Mesenchymal stem cell (in vitro differentiated cells and primary cell): ENCODE data around the gene ARHGEF1. TPM values are rescaled to one million over a fixed set of nuclear protein-coding genes. Genes with fewer than 3 reads are reported as not detected.

ENCODE experiments used
- DNase-seq: peaks from one replicate; pipeline ENCODE4 v3.0.0-alpha.2; 2013
- H2AFZ ChIP-seq: one replicate; pipeline ENCODE4 v1.6.1; 2013; ENCODE audit warnings: low read depth, mild to moderate bottlenecking, control low read depth, inconsistent platforms, low read length, moderate library complexity
- H2AK5ac ChIP-seq: 2 replicates; pipeline ENCODE4 v1.6.1; 2013; ENCODE audit warnings: low read length, moderate library complexity, mild to moderate bottlenecking, inconsistent platforms; ENCODE audit not compliant: severe bottlenecking
- H2BK120ac ChIP-seq: one replicate; pipeline ENCODE4 v1.6.1; 2013; ENCODE audit warnings: low read depth, mild to moderate bottlenecking, inconsistent platforms, low read length, moderate library complexity
- H2BK12ac ChIP-seq, 2 experiments: one replicate each; pipeline ENCODE4 v1.6.1; 2013; ENCODE audit warnings: inconsistent platforms in 2 of 2, low read length in 2 of 2, mild to moderate bottlenecking in 2 of 2, moderate library complexity in 2 of 2, control low read depth in 1 of 2
- H2BK15ac ChIP-seq: one replicate; pipeline ENCODE4 v1.6.1; 2013; ENCODE audit warnings: mild to moderate bottlenecking, low read depth, inconsistent platforms; ENCODE audit not compliant: poor library complexity, severe bottlenecking
- H2BK5ac ChIP-seq: 2 replicates; pipeline ENCODE4 v1.6.1; 2013; ENCODE audit warnings: low read depth, mild to moderate bottlenecking, low read length, control low read depth, inconsistent platforms; ENCODE audit not compliant: poor library complexity, severe bottlenecking
- H3K14ac ChIP-seq, 2 experiments: one replicate each; pipeline ENCODE4 v1.6.1; 2013; ENCODE audit warnings: inconsistent platforms in 2 of 2, low read length in 2 of 2, control low read depth in 1 of 2, mild to moderate bottlenecking in 1 of 2, moderate library complexity in 1 of 2
- H3K18ac ChIP-seq, 2 experiments: one replicate each; pipeline ENCODE4 v1.6.1; 2013; ENCODE audit warnings: inconsistent platforms in 2 of 2, low read length in 2 of 2, control low read depth in 1 of 2, low read depth in 1 of 2, mild to moderate bottlenecking in 1 of 2
- H3K23ac ChIP-seq, 2 experiments: one replicate each; pipeline ENCODE4 v1.6.1; 2013; ENCODE audit warnings: inconsistent platforms in 2 of 2, low read length in 2 of 2, mild to moderate bottlenecking in 2 of 2, moderate library complexity in 2 of 2, control low read depth in 1 of 2
- H3K27ac ChIP-seq: 2 replicates; pipeline ENCODE4 v1.5.1; 2013; ENCODE audit warnings: mild to moderate bottlenecking, moderate library complexity, low read length, control low read depth, inconsistent platforms; ENCODE audit not compliant: poor library complexity, severe bottlenecking
- H3K27me3 ChIP-seq, 2 experiments: 2 replicates each; pipeline versions ENCODE4 v1.6.1 to v1.7.0; 2013; ENCODE audit warnings: low read length in 2 of 2, mild to moderate bottlenecking in 2 of 2, moderate library complexity in 2 of 2, control low read depth in 1 of 2, inconsistent platforms in 1 of 2; ENCODE audit not compliant: control insufficient read depth in 1 of 2, insufficient read depth in 1 of 2
- H3K36me3 ChIP-seq, 2 experiments: 2 replicates each; pipeline versions ENCODE4 v1.6.1 to v1.7.0; 2013; ENCODE audit warnings: low read length in 2 of 2, control low read depth in 1 of 2, inconsistent platforms in 1 of 2, low read depth in 1 of 2, mild to moderate bottlenecking in 1 of 2; ENCODE audit not compliant: insufficient read depth in 2 of 2, control insufficient read depth in 1 of 2
- H3K4ac ChIP-seq, 2 experiments: one replicate each; pipeline ENCODE4 v1.6.1; 2013; ENCODE audit warnings: inconsistent platforms in 2 of 2, low read length in 2 of 2, mild to moderate bottlenecking in 2 of 2, moderate library complexity in 2 of 2, control low read depth in 1 of 2, low read depth in 1 of 2
- H3K4me1 ChIP-seq: 2 replicates; pipeline ENCODE4 v1.6.1; 2013; ENCODE audit warnings: low read depth, low read length, control low read depth; ENCODE audit not compliant: control insufficient read depth, insufficient read depth
- H3K4me2 ChIP-seq: 2 replicates; pipeline ENCODE4 v1.6.1; 2013; ENCODE audit warnings: low read length, mild to moderate bottlenecking, inconsistent platforms; ENCODE audit not compliant: poor library complexity, severe bottlenecking
- H3K4me3 ChIP-seq, 2 experiments: 2 replicates each; pipeline versions ENCODE4 v1.5.1 to v1.7.0; 2013; ENCODE audit warnings: low read length in 2 of 2, mild to moderate bottlenecking in 2 of 2, control low read depth in 1 of 2, low read depth in 1 of 2; ENCODE audit not compliant: insufficient read depth in 1 of 2
- H3K79me1 ChIP-seq: replicated peaks from 2 replicates; pipeline ENCODE4 v1.6.1; 2013; ENCODE audit warnings: mild to moderate bottlenecking, control low read depth, low read length, inconsistent platforms; ENCODE audit not compliant: poor library complexity, severe bottlenecking
- H3K9ac ChIP-seq: 2 replicates; pipeline ENCODE4 v1.7.0; 2013; ENCODE audit warnings: mild to moderate bottlenecking, low read length, moderate library complexity
- H3K9me3 ChIP-seq: 2 replicates; pipeline ENCODE4 v1.7.0; 2013; ENCODE audit warnings: mild to moderate bottlenecking, low read length; ENCODE audit not compliant: control insufficient read depth
- H4K8ac ChIP-seq: one replicate; pipeline ENCODE4 v1.6.1; 2013; ENCODE audit warnings: inconsistent platforms, mild to moderate bottlenecking, low read length, moderate library complexity
- H4K91ac ChIP-seq: one replicate; pipeline ENCODE4 v1.6.1; 2013; ENCODE audit warnings: mild to moderate bottlenecking, low read length, inconsistent platforms
- WGBS: methylation state at CpG from one replicate; pipeline ENCODE4 v1.1.7; 2013; ENCODE audit warnings: mixed read lengths; 5-methylcytosine and 5-hydroxymethylcytosine counted together
- polyA plus RNA-seq, 2 experiments: library from polyadenylated mRNA; stranded (reverse); fragments of 200-250 nt; gene quantifications; one replicate each; pipeline ENCODE4 v1.2.3, GENCODE V29; 2013

The ARHGEF1 gene, protein sequence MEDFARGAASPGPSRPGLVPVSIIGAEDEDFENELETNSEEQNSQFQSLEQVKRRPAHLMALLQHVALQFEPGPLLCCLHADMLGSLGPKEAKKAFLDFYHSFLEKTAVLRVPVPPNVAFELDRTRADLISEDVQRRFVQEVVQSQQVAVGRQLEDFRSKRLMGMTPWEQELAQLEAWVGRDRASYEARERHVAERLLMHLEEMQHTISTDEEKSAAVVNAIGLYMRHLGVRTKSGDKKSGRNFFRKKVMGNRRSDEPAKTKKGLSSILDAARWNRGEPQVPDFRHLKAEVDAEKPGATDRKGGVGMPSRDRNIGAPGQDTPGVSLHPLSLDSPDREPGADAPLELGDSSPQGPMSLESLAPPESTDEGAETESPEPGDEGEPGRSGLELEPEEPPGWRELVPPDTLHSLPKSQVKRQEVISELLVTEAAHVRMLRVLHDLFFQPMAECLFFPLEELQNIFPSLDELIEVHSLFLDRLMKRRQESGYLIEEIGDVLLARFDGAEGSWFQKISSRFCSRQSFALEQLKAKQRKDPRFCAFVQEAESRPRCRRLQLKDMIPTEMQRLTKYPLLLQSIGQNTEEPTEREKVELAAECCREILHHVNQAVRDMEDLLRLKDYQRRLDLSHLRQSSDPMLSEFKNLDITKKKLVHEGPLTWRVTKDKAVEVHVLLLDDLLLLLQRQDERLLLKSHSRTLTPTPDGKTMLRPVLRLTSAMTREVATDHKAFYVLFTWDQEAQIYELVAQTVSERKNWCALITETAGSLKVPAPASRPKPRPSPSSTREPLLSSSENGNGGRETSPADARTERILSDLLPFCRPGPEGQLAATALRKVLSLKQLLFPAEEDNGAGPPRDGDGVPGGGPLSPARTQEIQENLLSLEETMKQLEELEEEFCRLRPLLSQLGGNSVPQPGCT
- 69.1 TPM for polyA plus RNA-seq (2013, experiment 1 of 2)
- polyA plus RNA-seq (2013, experiment 2 of 2): 65.8 TPM

DNA sequence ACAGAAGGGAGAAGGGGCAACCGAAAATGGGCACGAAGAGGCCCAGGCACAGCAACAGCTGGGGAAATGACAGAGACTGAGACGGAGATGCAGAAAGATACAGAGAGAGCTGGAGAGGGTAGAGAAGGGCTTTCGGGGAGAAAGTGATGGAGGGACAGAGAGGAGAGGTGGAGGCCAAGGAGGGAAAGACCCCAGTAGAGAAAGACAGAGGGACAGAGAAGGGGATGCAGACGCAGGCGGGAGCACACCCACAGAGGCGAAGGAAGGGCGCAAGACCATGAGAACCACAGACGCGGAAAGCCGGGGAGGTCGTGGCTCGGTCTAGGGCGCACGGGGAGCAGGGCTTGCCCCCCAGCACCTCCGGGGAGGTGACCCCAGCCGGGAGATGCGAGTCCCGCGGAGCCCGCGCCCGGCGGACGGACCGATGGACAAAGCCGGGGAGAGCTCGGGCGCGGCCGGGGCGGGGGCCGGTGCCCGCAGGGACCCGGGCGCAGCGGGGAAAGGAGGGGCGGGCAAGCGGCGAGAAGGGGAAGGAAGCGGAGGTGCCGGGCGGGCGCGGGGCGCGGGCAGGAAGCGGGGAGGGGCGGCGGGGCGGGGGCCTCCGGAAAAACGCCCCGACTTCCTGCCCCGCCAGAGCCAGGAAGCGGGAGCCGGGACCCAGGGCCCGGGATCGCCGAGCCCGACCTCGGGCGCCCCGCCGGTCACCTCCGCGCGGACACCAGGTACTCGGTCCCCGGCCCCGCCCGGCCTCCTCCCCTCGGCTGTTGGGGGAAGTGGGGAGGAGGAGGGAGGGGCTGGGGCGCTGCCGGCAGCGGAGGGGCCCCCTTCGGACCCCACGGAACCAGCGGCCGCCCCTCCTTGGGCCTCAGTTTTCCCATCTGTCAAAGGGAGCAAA, at the start of gene ARHGEF1:
ARHGEF1 (plus strand) TSS at position 617 of the 895 bp plus-strand sequence. CDS start 4,899 bp downstream, outside the sequence.
- peaks cover 15% of the 10 kb centered on the region for H3K79me1 ChIP-seq
- H3K18ac ChIP-seq: peak within 1 kb of the TSS; percentile 89 to 90
- peaks cover 0 to 6% of the 10 kb centered on the region in 2 experiments for H3K36me3 ChIP-seq
- H3K4me2 ChIP-seq: peak within 1 kb of the TSS; percentile 72
- H4K91ac ChIP-seq: peak within 1 kb of the TSS; percentile 94
- H3K9ac ChIP-seq: peak within 1 kb of the TSS; percentile 97
- peak; percentile 12 for DNase-seq
- H3K4me3 ChIP-seq: peak within 1 kb of the TSS; percentile 87 to 99
- peak within 1 kb of the TSS; percentile 59 for H2AFZ ChIP-seq
- 5% methylated on average over 41 of the region's 80 CpGs for WGBS
- H4K8ac ChIP-seq: peak within 1 kb of the TSS; percentile 97
- peak within 1 kb of the TSS; percentile 6 to 78 for H3K14ac ChIP-seq
- no peaks in the 10 kb centered on the region for H3K9me3 ChIP-seq
- H2BK120ac ChIP-seq: peak within 1 kb of the TSS; percentile 85
- peak within 1 kb of the TSS in 1 of 2 experiments; percentile 21 for H2BK12ac ChIP-seq
- H3K23ac ChIP-seq: peak within 1 kb of the TSS in 1 of 2 experiments; percentile 2
- peaks cover 19% of the 10 kb centered on the region for H3K4me1 ChIP-seq
- peak within 1 kb of the TSS; percentile 92 for H2BK15ac ChIP-seq
- H3K27me3 ChIP-seq: peaks cover 8 to 19% of the 10 kb centered on the region in 2 experiments
- H2AK5ac ChIP-seq: peak within 1 kb of the TSS; percentile 43
- peak within 1 kb of the TSS; percentile 35 for H2BK5ac ChIP-seq
- H3K27ac ChIP-seq: peak within 1 kb of the TSS; percentile 26
- peak within 1 kb of the TSS; percentile 91 to 93 for H3K4ac ChIP-seq

DNA sequence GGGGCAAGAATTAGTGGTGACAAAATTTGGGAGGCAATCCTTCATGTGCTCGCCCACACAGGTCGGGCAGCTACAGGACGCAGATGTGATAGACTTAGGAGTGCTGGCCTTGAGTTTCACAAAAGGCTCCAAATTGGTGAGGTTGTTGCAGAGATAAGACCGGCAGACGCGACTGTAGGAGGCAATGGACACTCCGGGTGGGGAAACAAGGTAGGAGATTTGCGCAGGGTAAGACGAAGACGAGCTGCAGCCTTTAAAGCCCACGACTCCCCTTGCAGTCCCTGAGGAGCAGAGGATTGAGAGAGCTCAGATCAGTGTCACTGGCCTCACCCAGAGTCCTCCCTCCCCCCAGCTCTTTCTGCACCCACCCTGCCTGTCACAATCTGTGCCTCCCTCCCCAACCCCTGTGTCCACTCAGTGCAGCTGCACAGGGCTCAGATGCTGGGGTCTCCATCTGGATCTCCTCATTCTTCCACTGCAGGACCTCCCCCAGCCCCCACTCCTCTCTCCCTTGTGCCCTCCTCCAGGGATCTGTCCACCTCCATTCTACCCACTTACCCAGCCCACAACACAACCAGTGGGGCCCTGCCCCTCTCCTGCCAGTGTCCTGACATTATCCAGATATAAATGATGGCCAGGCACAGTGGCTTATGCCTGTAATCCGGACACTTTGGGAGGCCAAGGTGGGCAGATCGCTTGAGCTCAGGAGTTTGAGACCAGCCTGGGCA, 44.8 kb upstream of the ARHGEF1 start:
- Histone ChIP-seq H3K4ac (no peak overlapping the region), H3K23ac (no peak overlapping the region), H2BK120ac (no peak overlapping the region), H2BK12ac (no peak overlapping the region), H4K8ac (no peak overlapping the region), H4K91ac (no peak overlapping the region), H3K9ac (no peak overlapping the region), H3K9me3 (no peaks in the 10 kb centered on the region), H3K4me1 (no peaks in the 10 kb centered on the region), H2BK5ac (no peak overlapping the region), H2AFZ (no peak overlapping the region), H2BK15ac (no peak overlapping the region), H2AK5ac (no peak overlapping the region), H3K4me2 (no peak overlapping the region), H3K14ac (no peak overlapping the region), H3K4me3 (no peak overlapping the region), H3K27ac (no peak overlapping the region), H3K18ac (no peak overlapping the region), H3K79me1 (no peaks in the 10 kb centered on the region), H3K27me3 (peaks cover 35 to 65% of the 10 kb centered on the region in 2 experiments), H3K36me3 (no peaks in the 10 kb centered on the region)
- WGBS: 54% methylated on average over 12 of the region's 13 CpGs
- no peak for DNase-seq

DNA sequence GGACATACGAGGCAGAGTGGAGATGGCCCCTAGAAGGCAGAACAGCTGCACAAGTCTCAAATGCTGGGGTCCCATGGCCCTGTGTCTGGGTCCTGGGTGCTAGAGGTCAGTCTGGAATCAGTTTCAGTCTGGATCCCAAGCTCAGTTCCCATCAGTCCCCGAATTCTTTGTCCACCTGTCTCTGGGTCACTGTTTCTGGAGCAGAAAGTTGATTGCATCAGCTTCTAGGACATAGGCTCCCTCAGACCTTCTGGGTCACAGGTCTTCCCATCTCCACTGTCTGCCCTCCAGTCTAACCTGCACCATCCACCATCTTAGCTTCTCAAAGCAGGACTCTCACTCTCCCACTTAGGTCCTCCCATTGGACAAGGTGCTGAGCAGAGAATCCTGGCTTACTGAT, 43.8 kb upstream of the ARHGEF1 start:
- no peak overlapping the region for H3K9ac ChIP-seq
- no peak overlapping the region for H2BK12ac ChIP-seq
- no peak overlapping the region for H2AFZ ChIP-seq
- WGBS: 35% methylated on average over 2 of the region's 2 CpGs
- no peak overlapping the region for H3K4me2 ChIP-seq
- H3K14ac ChIP-seq: no peak overlapping the region
- no peak overlapping the region for H4K91ac ChIP-seq
- DNase-seq: no peak
- no peaks in the 10 kb centered on the region for H3K9me3 ChIP-seq
- H3K4ac ChIP-seq: no peak overlapping the region
- H3K27me3 ChIP-seq: peaks cover 35 to 70% of the 10 kb centered on the region in 2 experiments
- H3K4me3 ChIP-seq: no peak overlapping the region
- no peak overlapping the region for H2BK15ac ChIP-seq
- no peaks in the 10 kb centered on the region for H3K79me1 ChIP-seq
- no peak overlapping the region for H2BK5ac ChIP-seq
- H3K18ac ChIP-seq: no peak overlapping the region
- no peak overlapping the region for H2BK120ac ChIP-seq
- no peak overlapping the region for H3K27ac ChIP-seq
- H2AK5ac ChIP-seq: no peak overlapping the region
- peak overlapping the region in 1 of 2 experiments; percentile 94 for H3K23ac ChIP-seq
- no peak overlapping the region for H4K8ac ChIP-seq
- no peaks in the 10 kb centered on the region for H3K36me3 ChIP-seq
- H3K4me1 ChIP-seq: no peaks in the 10 kb centered on the region
